ENCODE measurements around the gene OR2T4. TPM values are rescaled to one million over a fixed set of nuclear protein-coding genes. Genes with fewer than 3 reads are reported as not detected.

Gene OR2T4
- total RNA-seq, 1 donor from 2014 or later = not detected

GRCh38 chr1:248406721-248407692 is 45.5 kb downstream of the OR2T4 start:
- Mint-ChIP-seq H3K36me3 (ENCODE audit: low read depth) (peaks cover 18% of the 10 kb centered on the region), H3K9me3 (peaks cover 28% of the 10 kb centered on the region)

More at GRCh38 chr1:248406721-248407692, 45.5 kb downstream of the OR2T4 start:
- TF ChIP-seq CTCF (conservative IDR thresholded peaks at IDR 0.05) = no peak
- no peaks in the 10 kb centered on the region for H3K27me3 Mint-ChIP-seq (ENCODE audit: low read depth)
- H3K4me3 Mint-ChIP-seq = no peak overlapping the region
- H3K27ac Mint-ChIP-seq (ENCODE audit: unreplicated experiment) = no peak overlapping the region
- DNase-seq (ENCODE audit: low read depth, low spot score) = no peak
- no peaks in the 10 kb centered on the region for H3K4me1 Mint-ChIP-seq

Other genes with a start within 250 kb of the OR2T4 start
- not detected in 2 replicates for gene OR2M5, start 216.5 kb upstream of the OR2T4 start, total RNA-seq
- gene OR2M2, start 186.8 kb upstream of the OR2T4 start, total RNA-seq = not detected in 2 replicates
- not detected in 2 replicates for gene OR2M3, start 164.4 kb upstream of the OR2T4 start, total RNA-seq
- gene OR2M4, start 130.2 kb upstream of the OR2T4 start, total RNA-seq = not detected in 2 replicates
- not detected in 2 replicates for gene OR2T33, start 83.7 kb upstream of the OR2T4 start, total RNA-seq
- gene OR2T12, start 58.2 kb upstream of the OR2T4 start, total RNA-seq = not detected in 2 replicates
- not detected in 2 replicates for gene OR2M7, start 37.1 kb upstream of the OR2T4 start, total RNA-seq
- not detected in 2 replicates for gene OR14C36, start 12.9 kb upstream of the OR2T4 start, total RNA-seq
- gene OR2T6, start 14.1 kb downstream of the OR2T4 start, total RNA-seq = not detected in 2 replicates
- gene OR2T1, start 41.4 kb downstream of the OR2T4 start, total RNA-seq = not detected in 2 replicates
- gene OR2T2, start 84.0 kb downstream of the OR2T4 start, total RNA-seq = not detected in 2 replicates
- gene OR2T3, start 111.7 kb downstream of the OR2T4 start, total RNA-seq = not detected in 2 replicates
- not detected in 2 replicates for gene OR2T5, start 126.9 kb downstream of the OR2T4 start, total RNA-seq
- gene OR2G6, start 146.4 kb downstream of the OR2T4 start, total RNA-seq = not detected in 2 replicates
- not detected in 2 replicates for gene OR2T29, start 201.1 kb downstream of the OR2T4 start, total RNA-seq
- gene OR2T34, start 213.1 kb downstream of the OR2T4 start, total RNA-seq = not detected in 2 replicates
- not detected in 2 replicates for gene OR2T10, start 236.0 kb downstream of the OR2T4 start, total RNA-seq

Data from neural crest cell (in vitro differentiated cells).